HEK293T (cell line): ENCODE measurements around the gene IER5L.

ENCODE experiments used
- CTCF ChIA-PET: fragments of 350-600 bp; formaldehyde crosslinking; extraction: SDS; loops from one replicate; lab custom pipeline; 2021; ENCODE audit warnings: antibody characterized with exemption, inconsistent platforms; lab: Yijun Ruan, JAX
- POLR2A ChIA-PET: fragments of 350-600 bp; formaldehyde crosslinking; extraction: SDS; loops from one replicate; lab custom pipeline; 2020; ENCODE audit warnings: antibody characterized with exemption, inconsistent platforms; lab: Yijun Ruan, JAX
- DNase-seq: peaks from one replicate; pipeline ENCODE4 v3.0.0; 2012; ENCODE audit warnings: mixed read lengths; ENCODE audit errors: extremely low spot score
- ARNT ChIP-seq: fragments of 450-650 bp; IDR thresholded peaks from 2 replicates; pipeline ENCODE4 v1.6.1; 2017; ENCODE audit warnings: mild to moderate bottlenecking
- BHLHE40 ChIP-seq: fragments of 450-650 bp; IDR thresholded peaks from 2 replicates; pipeline ENCODE4 v1.6.1; 2016; ENCODE audit warnings: mild to moderate bottlenecking, moderate library complexity, borderline replicate concordance
- CTBP1 ChIP-seq: fragments of 450-650 bp; IDR thresholded peaks from 2 replicates; pipeline ENCODE4 v1.6.1; 2016; ENCODE audit warnings: borderline replicate concordance
- ELF4 ChIP-seq: fragments of 450-650 bp; IDR thresholded peaks from 2 replicates; pipeline ENCODE4 v1.6.1; 2017; ENCODE audit warnings: antibody characterized with exemption
- FOXA1 ChIP-seq: fragments of 450-650 bp; IDR thresholded peaks from 2 replicates; pipeline ENCODE4 v1.6.1; 2016; ENCODE audit warnings: mild to moderate bottlenecking
- FOXK2 ChIP-seq: fragments of 450-650 bp; IDR thresholded peaks from 2 replicates; pipeline ENCODE4 v1.6.1; 2016; ENCODE audit warnings: mild to moderate bottlenecking
- FOXM1 ChIP-seq: fragments of 450-650 bp; IDR thresholded peaks from 2 replicates; pipeline ENCODE4 v1.6.1; 2017; ENCODE audit warnings: mild to moderate bottlenecking, borderline replicate concordance
- HDGF ChIP-seq: fragments of 450-650 bp; IDR thresholded peaks from 2 replicates; pipeline ENCODE4 v1.6.1; 2017; ENCODE audit warnings: antibody characterized with exemption, borderline replicate concordance
- L3MBTL2 ChIP-seq: fragments of 450-650 bp; conservative IDR thresholded peaks from 2 replicates; pipeline ENCODE4 v1.6.1; 2016; ENCODE audit warnings: mild to moderate bottlenecking
- LEF1 ChIP-seq: fragments of 450-650 bp; IDR thresholded peaks from 2 replicates; pipeline ENCODE4 v1.6.1; 2017; ENCODE audit warnings: mild to moderate bottlenecking, borderline replicate concordance
- NFRKB ChIP-seq: fragments of 450-650 bp; IDR thresholded peaks from 2 replicates; pipeline ENCODE4 v1.6.1; 2016; ENCODE audit warnings: mild to moderate bottlenecking, moderate library complexity
- PKNOX1 ChIP-seq: fragments of 450-650 bp; IDR thresholded peaks from 2 replicates; pipeline ENCODE4 v1.6.1; 2016
- SP1 ChIP-seq: fragments of 450-650 bp; IDR thresholded peaks from 2 replicates; pipeline ENCODE4 v1.6.1; 2017
- SUZ12 ChIP-seq: fragments of 450-650 bp; IDR thresholded peaks from 2 replicates; pipeline ENCODE4 v1.6.1; 2016; ENCODE audit warnings: mild to moderate bottlenecking
- TARDBP ChIP-seq: fragments of 450-650 bp; IDR thresholded peaks from 2 replicates; pipeline ENCODE4 v1.6.1; 2016
- ZNF384 ChIP-seq: fragments of 450-650 bp; IDR thresholded peaks from 2 replicates; pipeline ENCODE4 v1.6.1; 2016

The IER5L gene

GRCh38 chr9:129177791-129178567 is at the start of gene IER5L:
Gene IER5L, minus strand, starts transcription at chr9:129178261. Its CDS starts 209 bp downstream, at chr9:129178052.
- POLR2A ChIA-PET = interaction anchor here (0.6 to 1.7 kb wide), 31 partner anchors 9 to 448 kb away, joined by 3 to 10 read pairs (median 3); partner anchors contain the start of gene NTMT1
- TF ChIP-seq ELF4 = no peak; the same call in 1 of the 2 replicates
- peak; percentile 25; the same call in 1 of the 2 replicates for TF ChIP-seq CTBP1
- TF ChIP-seq ZNF384 = no peak
- TF ChIP-seq L3MBTL2 = 0 out of 2 replicates have a peak, but pooled peaks have one; percentile 18
- peak; percentile 99 for TF ChIP-seq PKNOX1
- CTCF ChIA-PET = interaction anchor here (0.9 kb wide), 2 partner anchors 35 to 46 kb away, joined by 3 to 4 read pairs; no protein-coding TSS in a partner anchor
- DNase-seq = peak; percentile 97

- POLR2A ChIA-PET = interaction anchor here (1.0 to 1.2 kb wide), 2 partner anchors 15 to 50 kb away, joined by 3 to 4 read pairs; partner anchors contain the start of gene IER5L
These were observed 49.8 kb upstream of the IER5L start for GRCh38 chr9:129227843-129228189.

GRCh38 chr9:129225815-129226214 is 47.8 kb upstream of the IER5L start:
- TF ChIP-seq TARDBP (no peak), FOXM1 (no peak), NFRKB (no peak), HDGF (no peak), FOXA1 (no peak), ARNT (no peak), SP1 (no peak), PKNOX1 (no peak), ELF4 (no peak), SUZ12 (no peak), FOXK2 (no peak), BHLHE40 (no peak), ZNF384 (no peak), LEF1 (no peak), L3MBTL2 (no peak), CTBP1 (no peak)
- CTCF ChIA-PET = no interaction called here
- POLR2A ChIA-PET = no interaction called here
- no peak for DNase-seq

More at GRCh38 chr9:129227843-129228189, 49.8 kb upstream of the IER5L start:
- CTCF ChIA-PET = no interaction called here
- DNase-seq = no peak
- TF ChIP-seq ZNF384 = no peak
- no peak for TF ChIP-seq L3MBTL2
- TF ChIP-seq PKNOX1 = no peak
- TF ChIP-seq FOXA1 = no peak

- ChIA-PET CTCF (no interaction called here), POLR2A (no interaction called here)
- no peak for DNase-seq
- TF ChIP-seq HDGF = no peak
- TF ChIP-seq FOXM1 = no peak
- no peak for TF ChIP-seq LEF1
- no peak for TF ChIP-seq CTBP1
- no peak for TF ChIP-seq TARDBP
- no peak for TF ChIP-seq FOXA1
- TF ChIP-seq ZNF384 = no peak
- TF ChIP-seq SUZ12 = no peak
- TF ChIP-seq ARNT = no peak
- TF ChIP-seq PKNOX1 = no peak
- TF ChIP-seq BHLHE40 = no peak
- no peak for TF ChIP-seq SP1
- no peak for TF ChIP-seq NFRKB
- no peak for TF ChIP-seq L3MBTL2
- no peak for TF ChIP-seq ELF4
These were observed 47.4 kb upstream of the IER5L start for GRCh38 chr9:129225490-129225778.

GRCh38 chr9:129224618-129225489 is 46.8 kb upstream of the IER5L start:
- POLR2A ChIA-PET = no interaction called here
- CTCF ChIA-PET = no interaction called here
- TF ChIP-seq NFRKB (no peak), FOXM1 (no peak), ARNT (no peak), PKNOX1 (no peak), BHLHE40 (no peak), ELF4 (no peak), L3MBTL2 (no peak), FOXA1 (no peak), CTBP1 (no peak), FOXK2 (no peak), LEF1 (no peak), SUZ12 (no peak), SP1 (no peak), TARDBP (no peak), HDGF (no peak), ZNF384 (no peak)
- no peak for DNase-seq
